BJ (cell line): ENCODE data around the gene KCNQ1. TPM values are rescaled to one million over a fixed set of nuclear protein-coding genes. Genes with fewer than 3 reads are reported as not detected.

ENCODE experiments used
- CTCF ChIA-PET: fragments of 350-600 bp; formaldehyde crosslinking; extraction: SDS; loops from one replicate; lab custom pipeline; 2021; ENCODE audit warnings: antibody characterized with exemption, inconsistent platforms; lab: Yijun Ruan, JAX
- POLR2A ChIA-PET: fragments of 300-600 bp; sonication (Branson Sonifier 250); formaldehyde crosslinking; extraction: SDS; loops from one replicate; lab custom pipeline; 2021; ENCODE audit warnings: antibody characterized with exemption; lab: Charles Lee
- DNase-seq: peaks from one replicate; pipeline ENCODE4 v3.0.0-alpha.2; 2011; ENCODE audit warnings: low read depth
- H3K27me3 ChIP-seq: 2 replicates; pipeline ENCODE4 v1.6.0; 2011; ENCODE audit warnings: low read length; ENCODE audit not compliant: control insufficient read depth, insufficient read depth
- H3K36me3 ChIP-seq: 2 replicates; pipeline ENCODE4 v1.5.1; 2011; ENCODE audit warnings: low read length; ENCODE audit not compliant: control insufficient read depth, insufficient read depth
- H3K4me3 ChIP-seq: 2 replicates; pipeline ENCODE4 v1.5.1; 2011; ENCODE audit warnings: low read depth, mild to moderate bottlenecking, control low read depth, low read length
- CTCF ChIP-seq: IDR thresholded peaks from 2 replicates; pipeline ENCODE4 v1.5.1; 2011; ENCODE audit warnings: low read depth, mild to moderate bottlenecking, control low read depth, inconsistent platforms, low read length, moderate library complexity; ENCODE audit not compliant: insufficient read depth
- polyA plus RNA-seq: library from polyadenylated mRNA; depleted of rRNA; stranded (reverse); fragments of >200 nt; gene quantifications from 2 replicates; pipeline ENCODE4 v1.2.3, GENCODE V29; 2011

The KCNQ1 gene
- polyA plus RNA-seq, 1 experiment = not detected

GRCh38 chr11:2853401-2853800, 408.6 kb downstream of the KCNQ1 start:
- no peak for TF ChIP-seq CTCF
- no peaks in the 10 kb centered on the region for H3K36me3 ChIP-seq
- DNase-seq = no peak
- H3K4me3 ChIP-seq = no peak overlapping the region
- no peaks in the 10 kb centered on the region for H3K27me3 ChIP-seq
- ChIA-PET CTCF (interaction anchor here (1.1 kb wide), 1 partner anchor 17 kb away, joined by 3 read pairs; no protein-coding TSS in a partner anchor), POLR2A (no interaction called here)

DNA sequence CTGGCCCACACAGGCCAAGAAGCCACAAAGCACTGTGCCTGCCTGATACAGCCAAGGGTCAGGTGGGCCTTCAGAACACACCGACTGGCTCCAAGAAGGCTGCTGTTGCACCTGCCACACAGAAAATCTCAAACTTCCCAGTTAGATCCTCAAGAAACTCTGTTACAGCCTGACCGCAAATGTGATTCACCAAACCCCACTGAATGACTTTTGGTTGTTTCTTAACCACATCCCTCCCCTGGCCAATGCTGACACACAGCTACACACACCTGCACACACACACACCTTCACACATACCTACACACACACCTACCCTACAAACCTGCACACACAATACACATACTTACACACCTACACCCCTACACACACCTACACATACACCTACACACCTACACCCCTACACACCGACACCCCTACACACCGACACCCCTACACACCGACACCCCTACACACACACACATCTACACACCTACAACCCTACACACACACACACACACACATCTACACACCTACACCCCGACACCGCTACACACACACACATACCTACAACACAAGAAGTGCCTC, 409.3 kb downstream of the KCNQ1 start:
- no peaks in the 10 kb centered on the region for H3K27me3 ChIP-seq
- DNase-seq = no peak
- CTCF ChIA-PET = interaction anchor here (1.1 to 1.2 kb wide), 2 partner anchors 10 to 17 kb away, joined by 3 read pairs; no protein-coding TSS in a partner anchor
- H3K36me3 ChIP-seq = no peaks in the 10 kb centered on the region
- H3K4me3 ChIP-seq = no peak overlapping the region
- POLR2A ChIA-PET = no interaction called here
- TF ChIP-seq CTCF = no peak

DNA sequence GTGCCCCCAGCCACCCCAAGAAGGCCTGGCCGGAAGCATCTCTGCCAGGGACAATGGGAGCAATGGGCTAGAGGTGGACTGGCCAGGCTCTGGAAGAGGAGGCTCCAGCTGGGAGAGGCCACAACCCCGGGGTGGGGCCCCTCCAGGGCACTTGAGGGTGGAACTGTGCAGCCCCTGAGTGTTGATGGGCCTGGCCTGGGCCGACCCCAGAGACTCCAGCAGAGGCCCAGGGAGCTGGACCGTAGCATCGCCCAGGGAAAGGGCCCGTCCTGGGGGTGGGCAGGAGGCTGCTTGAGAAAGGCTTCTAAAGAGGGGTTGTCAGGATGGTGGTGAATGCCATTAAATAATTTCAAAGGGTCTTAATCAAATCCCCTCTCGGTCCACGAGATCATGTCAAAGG, 410.4 kb downstream of the KCNQ1 start:
- H3K36me3 ChIP-seq = no peaks in the 10 kb centered on the region
- H3K27me3 ChIP-seq = peaks cover 2% of the 10 kb centered on the region; the same call in 1 of the 2 replicates
- TF ChIP-seq CTCF = no peak
- DNase-seq = no peak
- H3K4me3 ChIP-seq = no peak overlapping the region
- ChIA-PET POLR2A (no interaction called here), CTCF (no interaction called here)

- no peak for DNase-seq
- H3K27me3 ChIP-seq = peaks cover 4% of the 10 kb centered on the region
- H3K4me3 ChIP-seq = no peak overlapping the region
- H3K36me3 ChIP-seq = no peaks in the 10 kb centered on the region
- ChIA-PET POLR2A (no interaction called here), CTCF (interaction anchor here (0.6 kb wide), 1 partner anchor 302 kb away, joined by 3 read pairs; no protein-coding TSS in a partner anchor)
- TF ChIP-seq CTCF = no peak
These were observed 412.5 kb downstream of the KCNQ1 start for GRCh38 chr11:2857276-2857675.

DNA sequence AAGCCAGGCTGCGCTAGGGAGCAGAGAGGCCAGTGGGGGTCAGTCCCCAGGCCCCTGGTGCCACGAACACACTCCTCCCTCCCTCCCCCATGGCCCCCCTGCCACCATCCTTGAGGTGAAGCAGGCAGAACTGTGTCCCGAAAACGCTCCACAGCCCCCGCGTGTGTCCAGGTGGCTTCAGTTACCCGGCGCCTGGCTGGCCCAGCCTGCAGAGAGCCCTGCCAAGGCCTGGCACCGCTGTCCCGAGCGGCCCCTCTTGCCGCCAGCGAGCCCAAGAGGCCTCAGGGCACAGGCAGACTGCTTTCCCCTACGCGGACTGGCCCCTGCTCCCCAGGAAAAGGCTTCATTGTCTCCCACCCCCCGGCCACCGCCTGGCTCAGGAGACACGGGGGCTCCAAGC, 413.1 kb downstream of the KCNQ1 start:
- Histone ChIP-seq H3K27me3 (peaks cover 4% of the 10 kb centered on the region), H3K36me3 (no peaks in the 10 kb centered on the region), H3K4me3 (no peak overlapping the region)
- ChIA-PET POLR2A (no interaction called here), CTCF (no interaction called here)
- DNase-seq = no peak
- no peak for TF ChIP-seq CTCF
